Measurements from ENCODE around the gene ATG4B.

GRCh38 chr2:241611062-241611461, 26.4 kb upstream of the ATG4B start:
- TF ChIP-seq TSHZ2 (CRISPR knock-in tag; IDR thresholded peaks at IDR 0.05) (no peak), POU6F1 (CRISPR knock-in tag; IDR thresholded peaks at IDR 0.05; ENCODE audit: borderline replicate concordance, low read depth) (no peak), ZC3H10 (CRISPR knock-in tag; IDR thresholded peaks at IDR 0.05) (no peak)

Data from SK-N-SH treated with all-trans-retinoic acid at 6 μM for 48 hours (cell line).